GM12872 (cell line): Measurements from ENCODE around the gene MYL3.

ENCODE experiments used
- TF ChIP-seq, protein P1 (sequence below): IDR thresholded peaks from 3 replicates; pipeline ENCODE4 v1.5.1; 2011; ENCODE audit warnings: low read depth, mild to moderate bottlenecking, low read length, moderate library complexity; ENCODE audit not compliant: insufficient read depth

Gene MYL3

DNA sequence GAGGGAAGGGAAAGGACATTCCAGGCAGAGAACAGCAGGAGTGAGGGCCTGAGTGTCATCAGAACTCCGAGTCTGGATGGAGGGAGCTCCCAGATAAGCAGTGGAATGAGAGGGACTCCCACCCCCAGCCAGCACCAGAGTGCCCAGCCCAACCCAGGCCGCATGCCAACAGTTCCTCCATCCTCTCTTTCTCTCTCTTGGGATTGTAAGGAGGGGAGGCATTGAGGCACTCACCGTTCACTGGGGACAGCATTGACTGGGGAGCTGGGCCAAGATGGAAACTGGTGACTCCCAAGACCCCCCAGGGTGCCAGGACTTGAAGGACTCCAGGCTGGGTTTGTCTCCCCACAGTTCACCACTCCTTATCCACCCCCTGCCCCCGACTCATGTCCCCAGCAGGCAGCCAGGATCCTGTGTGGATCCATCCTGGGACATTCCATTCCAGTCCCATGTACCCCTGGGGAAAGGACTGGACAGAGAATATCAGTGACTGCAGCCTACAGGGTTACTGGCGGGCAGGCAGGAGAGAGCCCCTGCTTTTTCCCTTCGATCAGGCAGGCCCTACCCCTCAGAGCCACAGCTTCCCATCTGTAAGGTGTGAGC, 30.0 kb upstream of the MYL3 start:
- TF ChIP-seq, protein P1, sequence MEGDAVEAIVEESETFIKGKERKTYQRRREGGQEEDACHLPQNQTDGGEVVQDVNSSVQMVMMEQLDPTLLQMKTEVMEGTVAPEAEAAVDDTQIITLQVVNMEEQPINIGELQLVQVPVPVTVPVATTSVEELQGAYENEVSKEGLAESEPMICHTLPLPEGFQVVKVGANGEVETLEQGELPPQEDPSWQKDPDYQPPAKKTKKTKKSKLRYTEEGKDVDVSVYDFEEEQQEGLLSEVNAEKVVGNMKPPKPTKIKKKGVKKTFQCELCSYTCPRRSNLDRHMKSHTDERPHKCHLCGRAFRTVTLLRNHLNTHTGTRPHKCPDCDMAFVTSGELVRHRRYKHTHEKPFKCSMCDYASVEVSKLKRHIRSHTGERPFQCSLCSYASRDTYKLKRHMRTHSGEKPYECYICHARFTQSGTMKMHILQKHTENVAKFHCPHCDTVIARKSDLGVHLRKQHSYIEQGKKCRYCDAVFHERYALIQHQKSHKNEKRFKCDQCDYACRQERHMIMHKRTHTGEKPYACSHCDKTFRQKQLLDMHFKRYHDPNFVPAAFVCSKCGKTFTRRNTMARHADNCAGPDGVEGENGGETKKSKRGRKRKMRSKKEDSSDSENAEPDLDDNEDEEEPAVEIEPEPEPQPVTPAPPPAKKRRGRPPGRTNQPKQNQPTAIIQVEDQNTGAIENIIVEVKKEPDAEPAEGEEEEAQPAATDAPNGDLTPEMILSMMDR: no peak

GRCh38 chr3:46892285-46893145, 29.3 kb upstream of the MYL3 start:
- TF ChIP-seq, protein P1: no peak

GRCh38 chr3:46891132-46891531, 27.9 kb upstream of the MYL3 start:
- TF ChIP-seq, protein P1: no peak

DNA sequence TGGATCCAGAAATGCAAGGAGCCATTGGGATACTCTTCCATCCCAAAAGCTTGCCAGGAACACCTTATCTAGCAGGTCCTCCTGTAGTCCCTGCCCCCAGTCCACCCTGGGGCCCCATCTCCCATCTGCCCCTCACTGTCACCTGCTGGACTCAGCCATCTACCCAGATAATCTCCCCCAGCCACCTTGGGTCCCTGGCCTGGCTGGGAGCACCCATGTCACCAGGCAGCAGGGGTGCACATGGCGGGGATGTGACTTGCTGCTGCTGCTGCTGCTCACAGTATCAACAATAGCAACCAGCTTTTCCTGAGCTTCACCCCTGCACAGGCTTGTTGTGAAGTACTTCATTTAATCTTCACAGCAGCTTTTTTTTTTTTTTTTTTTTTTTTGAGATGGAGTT, 26.9 kb upstream of the MYL3 start:
- TF ChIP-seq, protein P1: no peak

DNA sequence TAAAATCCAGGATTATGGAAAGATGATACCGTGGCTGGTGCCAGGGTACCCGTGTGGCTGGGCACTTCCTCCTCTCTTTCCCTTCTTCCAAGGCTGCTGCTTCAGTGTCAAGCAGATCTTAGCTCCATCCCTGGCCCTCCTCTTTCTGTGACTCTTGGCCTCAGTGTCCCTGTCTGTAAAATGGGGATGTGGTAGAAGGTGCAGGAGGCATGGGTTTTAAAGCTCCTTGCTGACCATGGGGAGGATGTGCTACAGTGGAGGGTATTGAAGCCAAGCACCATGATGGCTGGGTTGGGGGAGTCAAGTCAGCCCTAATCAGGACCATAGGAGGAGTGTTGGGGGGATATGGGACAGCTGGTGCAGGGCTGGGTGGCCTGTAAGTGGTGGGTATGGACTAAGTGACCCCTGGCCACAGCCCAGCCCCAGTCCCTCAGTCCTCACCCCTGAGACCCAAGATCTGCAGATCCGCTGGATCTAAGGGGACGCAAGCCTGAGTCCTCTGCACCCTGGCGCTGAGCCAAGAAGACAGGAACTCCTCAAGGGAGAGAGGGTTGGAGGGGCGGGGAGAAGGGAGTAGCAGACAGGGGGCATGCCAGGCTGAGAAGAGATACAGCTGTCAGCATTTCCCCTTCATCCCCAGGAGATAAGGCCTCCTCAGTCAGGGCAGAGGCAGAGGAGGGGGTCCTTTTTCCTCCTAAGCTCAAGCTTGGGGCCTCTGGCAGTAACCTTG, 26.3 kb upstream of the MYL3 start:
- TF ChIP-seq, protein P1: no peak

DNA sequence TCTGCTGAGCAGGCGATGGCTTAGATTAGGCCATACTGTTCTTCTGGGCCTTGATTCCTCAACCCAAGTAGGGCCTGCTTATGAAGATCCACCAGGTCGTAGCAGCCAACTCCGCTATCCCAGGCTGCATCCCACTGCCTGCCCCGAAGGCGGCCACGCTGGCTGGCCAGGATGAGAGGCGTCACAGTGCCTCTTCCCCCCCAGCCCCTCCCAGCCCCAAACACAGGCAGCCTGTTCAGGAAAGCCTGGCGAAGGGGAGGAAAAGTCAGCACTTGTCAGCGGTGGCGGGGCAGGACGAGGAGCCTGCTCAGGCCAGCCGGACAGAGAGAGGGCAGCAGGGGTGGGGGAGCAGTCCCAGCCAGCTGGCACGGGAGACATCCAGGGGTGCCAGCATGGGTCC, 25.5 kb upstream of the MYL3 start:
- TF ChIP-seq, protein P1: no peak

- TF ChIP-seq, protein P1: no peak
Measured at GRCh38 chr3:46887980-46888494, 24.8 kb upstream of the MYL3 start.
